CD4-positive, alpha-beta T cell treated with Interleukin-15 for 4 hours (primary cell): Measurements from ENCODE around the gene SPHK1.

Source experiments
- DNase-seq: peaks from one replicate; pipeline ENCODE4 v3.0.0-alpha.2; 2020; ENCODE audit warnings: low spot score

Gene SPHK1

GRCh38 chr17:76407509-76407908 lies 23.1 kb downstream of the SPHK1 start:
- no peak for DNase-seq

DNA sequence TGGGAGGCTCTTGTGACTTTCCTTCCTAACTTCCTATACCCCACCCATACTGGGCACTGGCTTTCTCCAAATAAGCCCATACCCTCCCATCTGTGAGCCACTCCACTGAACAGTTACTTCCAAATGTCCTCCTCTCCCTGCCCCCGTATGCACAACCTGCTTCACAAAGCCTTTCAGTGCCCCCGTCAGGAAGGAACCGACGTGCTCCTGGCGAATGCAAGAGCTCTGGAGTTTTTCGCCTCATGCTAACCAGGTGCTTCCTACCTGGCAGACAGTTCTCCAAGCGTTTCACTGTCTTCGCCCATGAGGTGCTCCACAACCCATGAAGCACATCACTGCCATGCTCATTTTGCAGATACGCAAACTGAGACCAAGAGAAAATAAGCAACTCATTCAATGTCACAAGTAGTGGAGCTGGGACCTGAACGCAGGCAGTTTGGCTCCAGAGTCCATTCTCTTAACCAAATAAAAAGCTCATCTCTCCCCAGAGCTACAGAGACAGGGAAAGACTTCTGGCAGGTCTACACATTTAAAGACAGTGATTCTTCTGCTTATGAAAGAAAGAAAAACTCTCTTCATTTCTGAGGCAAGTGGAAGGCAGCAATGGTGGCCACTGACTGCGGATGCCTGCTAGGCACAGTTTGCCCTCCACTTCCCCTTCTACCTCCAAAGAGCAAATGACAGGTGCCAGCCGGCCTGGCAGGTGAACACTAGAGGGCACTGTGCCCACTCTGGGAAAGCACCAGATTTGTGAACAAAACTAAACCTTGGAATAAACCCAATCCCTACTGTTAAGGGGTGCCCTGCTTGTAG lies 23.8 kb downstream of the SPHK1 start:
- DNase-seq = peak; percentile 72

DNA sequence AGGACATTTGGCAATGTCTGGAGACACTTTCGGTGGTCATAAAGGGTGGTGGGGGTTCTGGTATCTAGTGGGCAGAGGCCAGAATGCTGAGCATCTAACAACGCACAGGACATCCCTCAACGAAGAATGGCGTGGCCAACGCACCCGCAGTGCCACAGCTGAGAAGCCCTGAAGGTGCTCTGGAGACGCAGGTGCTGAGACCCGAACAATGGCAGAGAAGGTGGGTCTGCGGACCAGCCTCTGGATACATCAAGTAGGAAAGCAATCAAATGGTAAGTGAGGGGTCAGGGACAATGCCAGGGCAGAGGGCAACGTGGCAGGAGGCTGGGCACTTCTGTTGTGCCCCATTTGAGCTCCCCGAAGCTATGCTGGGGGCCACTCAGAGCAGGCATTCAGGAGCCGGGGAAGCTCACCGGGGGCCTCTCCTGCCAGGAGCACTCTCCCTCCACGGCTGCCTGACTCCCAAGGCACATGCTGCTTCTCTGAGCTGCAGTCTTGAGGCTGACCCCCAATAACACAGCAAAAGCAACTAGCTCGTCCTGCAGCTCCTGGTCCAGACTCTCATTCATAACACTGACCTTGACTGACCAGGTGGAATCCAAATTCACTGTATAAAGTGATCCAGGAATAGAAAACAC lies 26.0 kb downstream of the SPHK1 start:
- DNase-seq = no peak

DNA sequence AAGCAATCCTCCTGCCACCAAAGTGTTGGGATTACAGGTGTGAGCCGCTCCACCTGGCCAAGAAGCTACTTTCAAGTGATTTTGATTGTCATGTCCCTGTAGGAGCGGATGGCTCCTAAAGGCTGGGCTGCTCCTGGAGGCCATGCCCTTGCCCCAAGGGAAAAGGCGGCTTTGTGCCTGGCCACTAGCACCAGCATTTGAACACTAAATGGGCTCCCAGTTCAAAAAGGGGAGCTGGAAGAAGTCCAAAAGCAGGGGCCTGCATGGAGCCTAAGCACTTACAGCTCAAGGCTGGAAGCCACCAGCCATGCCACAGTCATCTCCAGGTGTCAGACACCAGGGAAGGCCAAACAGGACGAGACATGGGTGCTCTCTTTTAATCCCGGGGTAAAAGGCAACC lies 26.8 kb downstream of the SPHK1 start:
- DNase-seq = no peak

DNA sequence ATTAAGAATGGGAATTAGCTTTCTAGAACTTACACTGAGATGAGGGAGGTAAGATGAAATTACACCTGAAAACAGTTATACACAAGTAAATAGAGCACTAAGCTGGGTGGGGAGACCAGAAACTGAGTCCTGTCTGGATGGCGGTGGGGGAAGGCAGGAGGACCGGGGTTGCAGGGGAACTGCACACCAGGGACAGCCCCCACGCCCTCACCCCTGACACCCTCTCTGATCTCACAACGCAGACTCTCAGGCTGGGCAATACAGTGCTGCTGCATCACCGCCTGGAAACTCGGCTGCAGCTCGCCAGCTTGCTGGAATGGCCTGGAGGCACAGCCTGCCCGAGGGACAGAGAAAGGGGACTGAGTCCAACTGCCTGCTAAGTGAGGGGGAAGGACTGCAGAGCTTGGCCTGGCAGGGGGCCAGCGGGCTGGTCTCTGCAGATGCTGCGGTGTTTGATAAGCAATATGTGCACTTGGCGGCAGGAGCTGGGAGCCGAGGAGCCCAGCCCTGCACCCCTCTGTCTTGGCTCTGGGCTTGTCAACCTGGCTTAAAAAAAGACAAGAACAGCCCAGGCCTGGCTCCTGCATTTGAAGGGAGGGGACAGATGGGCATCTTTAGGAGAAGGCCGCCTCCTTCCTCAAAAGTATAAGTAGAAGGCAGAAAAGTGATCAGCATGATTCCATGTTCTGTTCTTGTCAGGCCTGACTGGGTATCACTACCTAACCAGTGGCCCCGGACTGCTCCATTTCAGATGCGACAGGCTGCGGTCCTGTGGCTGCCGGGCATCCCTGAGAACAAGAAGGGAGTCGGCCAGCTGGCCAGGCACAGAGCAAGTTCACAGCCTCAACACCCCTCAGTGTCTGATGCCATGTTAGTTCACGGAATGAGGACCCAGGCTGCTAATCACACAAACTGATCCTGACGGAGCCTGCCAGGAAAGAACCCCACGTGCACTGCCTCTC lies 30.2 kb downstream of the SPHK1 start:
- DNase-seq = no peak

DNA sequence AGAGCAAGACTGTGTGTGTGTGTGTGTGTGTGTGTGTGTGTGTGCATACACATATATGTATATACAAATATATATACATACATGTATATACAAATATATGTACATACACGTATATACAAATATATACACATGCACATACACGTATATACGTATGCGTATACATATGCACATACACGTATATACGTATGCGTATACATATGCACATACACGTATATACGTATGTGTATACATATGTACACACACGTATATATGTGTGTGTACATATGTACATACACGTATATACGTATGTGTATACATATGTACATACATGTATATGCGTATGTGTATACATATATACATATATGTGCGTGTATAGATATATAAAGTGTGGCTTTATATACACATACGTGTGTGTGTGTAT lies 31.4 kb downstream of the SPHK1 start:
- DNase-seq = no peak

DNA sequence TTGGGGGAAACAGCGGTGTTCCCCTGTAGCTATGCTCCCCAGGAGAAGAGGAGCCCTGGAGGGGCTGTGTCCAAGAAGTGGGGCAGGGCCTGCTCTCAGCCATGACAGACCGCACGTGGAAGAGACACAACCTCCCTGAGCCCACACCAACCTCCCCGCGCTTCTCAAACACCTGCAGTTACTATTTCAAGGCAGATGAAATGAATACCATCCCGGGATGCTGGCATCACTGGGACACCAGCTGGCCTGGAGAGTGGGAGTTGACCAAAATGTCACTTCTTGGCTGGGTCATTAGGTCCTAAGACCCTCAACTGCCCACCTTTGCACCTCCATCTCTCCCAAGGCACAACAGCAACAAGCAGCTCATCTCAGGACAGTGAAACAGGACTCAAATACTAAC lies 32.0 kb downstream of the SPHK1 start:
- DNase-seq = no peak

DNA sequence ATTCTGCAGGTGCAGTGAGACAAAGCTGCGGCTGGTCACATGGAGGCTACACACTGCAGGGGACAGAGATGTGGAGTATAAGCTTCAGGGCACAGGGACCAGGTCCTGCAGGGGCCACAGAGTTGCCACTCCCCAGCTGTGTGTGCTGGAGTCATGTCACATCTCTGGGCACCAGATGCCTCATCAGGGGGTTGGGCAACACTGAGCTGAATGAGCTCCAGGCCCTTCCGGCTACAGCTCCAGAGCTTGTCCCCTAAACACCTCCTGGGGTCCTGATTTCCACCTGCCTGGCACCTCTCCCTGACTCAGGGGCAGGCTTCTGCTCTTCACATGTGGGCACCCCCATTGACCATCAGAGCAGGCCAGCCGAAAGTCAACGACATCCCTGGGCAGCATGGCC lies 32.5 kb downstream of the SPHK1 start:
- no peak for DNase-seq

DNA sequence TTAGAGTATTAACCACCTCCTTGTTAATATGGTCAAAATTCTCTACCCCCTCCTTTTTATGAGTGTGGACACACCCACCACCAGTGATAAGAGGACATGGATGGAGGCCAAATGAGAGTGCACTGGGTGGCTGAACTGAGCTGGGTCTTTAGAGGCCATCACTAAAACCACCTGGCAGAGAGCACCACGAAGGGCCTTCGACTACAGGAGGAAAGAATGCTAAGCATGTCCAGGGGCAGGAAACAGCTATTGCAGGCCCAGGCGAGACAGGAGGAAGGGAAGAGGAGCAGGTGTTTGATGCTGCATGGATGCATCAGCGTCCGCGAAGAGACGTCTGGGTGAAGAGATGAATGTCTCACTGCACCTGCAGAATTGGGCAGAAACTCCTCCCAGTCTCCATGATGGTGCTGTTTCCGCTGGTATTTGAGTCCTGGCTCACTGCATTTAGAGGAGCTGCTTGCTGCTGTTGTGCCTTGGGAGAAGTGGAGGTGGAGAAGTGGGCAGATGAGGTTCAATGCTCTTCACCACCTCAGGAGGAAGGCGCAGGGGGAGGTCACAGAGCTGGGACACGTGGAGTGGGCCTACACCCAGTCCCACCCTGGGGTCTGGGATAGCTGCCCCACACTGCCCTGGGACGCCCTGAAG lies 33.2 kb downstream of the SPHK1 start:
- DNase-seq = no peak

- no peak for DNase-seq
Measured at GRCh38 chr17:76419576-76420260, 35.3 kb downstream of the SPHK1 start.

DNA sequence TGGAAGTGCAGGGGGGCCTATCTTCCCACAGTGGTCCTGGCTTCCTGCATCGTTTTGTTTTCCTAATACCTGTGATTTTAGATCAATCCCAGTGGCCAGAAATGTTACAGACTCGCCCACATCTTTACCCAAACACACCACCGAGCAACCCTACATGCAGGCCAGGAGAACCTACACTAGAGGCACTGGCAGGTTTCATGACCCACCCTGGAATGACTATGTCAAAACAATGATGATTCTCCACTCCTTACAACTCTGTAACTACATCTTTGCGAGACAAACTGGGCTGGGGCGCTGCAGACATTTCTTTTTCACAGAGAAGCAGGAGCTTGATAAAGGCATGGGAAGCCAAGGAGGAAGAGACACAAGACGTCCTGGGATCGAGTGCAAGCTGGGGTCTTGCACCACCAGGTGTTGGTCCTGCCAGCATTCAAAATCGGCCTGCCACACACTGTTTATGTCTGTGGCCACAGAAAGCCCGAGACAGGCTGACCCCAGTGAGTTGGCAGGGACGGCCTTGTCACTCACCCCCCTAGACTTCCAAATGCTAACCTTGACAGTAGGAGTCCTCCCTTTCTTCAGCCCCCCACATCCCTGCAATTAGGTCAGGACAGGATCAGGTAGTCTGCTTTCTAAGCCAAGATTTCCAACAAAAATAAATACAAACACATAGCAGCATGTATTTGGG lies 36.1 kb downstream of the SPHK1 start:
- DNase-seq = no peak

DNA sequence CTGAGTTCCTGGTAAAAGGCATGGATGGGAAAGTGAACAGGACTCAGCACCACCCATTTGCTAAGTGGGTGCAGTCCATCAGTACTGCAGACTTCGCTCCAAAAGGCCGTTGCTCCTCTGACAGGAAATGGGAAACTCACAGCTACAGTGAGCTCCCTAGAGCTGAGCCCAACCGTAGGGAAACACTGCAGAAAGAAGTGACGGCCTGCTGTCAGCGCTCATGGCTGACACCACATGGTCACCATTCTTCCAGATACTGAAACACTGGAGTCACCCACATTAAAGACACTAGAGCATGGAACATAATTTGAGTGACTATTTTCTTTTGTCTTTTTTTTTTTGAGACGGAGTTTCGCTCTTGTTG lies 36.6 kb downstream of the SPHK1 start:
- no peak for DNase-seq

GRCh38 chr17:76422406-76422805 lies 38.0 kb downstream of the SPHK1 start:
- no peak for DNase-seq

DNA sequence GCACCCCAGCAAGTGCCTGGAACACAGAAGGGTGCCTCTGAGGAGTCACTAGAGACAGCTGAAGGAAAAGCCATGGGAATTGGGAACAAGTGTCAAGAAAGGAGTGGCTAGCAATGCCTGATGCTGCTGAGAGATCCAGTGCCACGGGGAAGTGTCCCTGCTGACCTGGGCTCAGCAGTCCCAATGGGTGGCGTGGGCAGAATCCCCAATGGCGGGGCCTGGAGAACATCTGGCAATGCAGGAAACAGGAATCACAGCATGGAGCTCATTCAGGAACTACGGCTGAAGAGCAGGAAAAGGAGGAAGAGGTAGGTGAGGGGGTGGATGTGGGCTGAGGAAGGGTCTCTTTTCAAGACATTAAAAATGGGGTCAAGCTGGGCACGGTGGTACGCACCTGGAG lies 38.5 kb downstream of the SPHK1 start:
- no peak for DNase-seq

- DNase-seq = no peak
Measured at GRCh38 chr17:76426853-76427252, 42.4 kb downstream of the SPHK1 start.

DNA sequence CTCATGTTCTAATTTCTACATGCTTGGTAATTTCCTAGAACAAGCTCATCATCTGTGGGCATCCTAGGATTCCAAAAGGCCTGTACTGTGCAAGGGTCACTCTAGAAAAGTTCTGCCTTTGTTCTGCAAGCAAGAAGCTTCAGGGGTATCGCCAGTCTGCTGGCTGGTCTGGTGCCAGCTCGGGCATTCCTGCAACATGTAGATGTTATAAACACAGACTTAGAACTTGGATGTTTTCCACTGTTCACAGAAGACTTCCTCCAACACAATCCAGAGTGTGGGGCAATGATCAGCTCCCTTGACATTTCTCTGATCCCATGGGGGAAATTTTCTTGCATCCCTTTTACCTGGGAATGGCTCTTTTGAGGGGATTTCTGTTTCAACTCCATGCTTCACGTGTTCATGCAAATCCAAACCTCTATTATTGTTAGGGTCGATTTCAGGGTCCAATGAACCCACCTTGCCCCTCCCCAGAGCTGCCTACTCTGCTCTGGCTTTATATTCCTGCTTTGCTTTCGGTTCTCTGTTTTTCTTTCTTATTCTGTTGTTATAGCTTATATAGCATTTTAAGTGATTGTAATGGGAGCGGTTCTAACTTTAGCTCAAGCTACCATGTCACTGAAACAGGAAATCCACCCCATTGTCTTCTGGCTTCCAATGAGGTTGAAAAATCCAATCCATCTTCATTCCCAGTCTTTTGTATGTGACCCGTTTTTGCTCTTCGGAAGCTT lies 43.3 kb downstream of the SPHK1 start:
- no peak for DNase-seq

DNA sequence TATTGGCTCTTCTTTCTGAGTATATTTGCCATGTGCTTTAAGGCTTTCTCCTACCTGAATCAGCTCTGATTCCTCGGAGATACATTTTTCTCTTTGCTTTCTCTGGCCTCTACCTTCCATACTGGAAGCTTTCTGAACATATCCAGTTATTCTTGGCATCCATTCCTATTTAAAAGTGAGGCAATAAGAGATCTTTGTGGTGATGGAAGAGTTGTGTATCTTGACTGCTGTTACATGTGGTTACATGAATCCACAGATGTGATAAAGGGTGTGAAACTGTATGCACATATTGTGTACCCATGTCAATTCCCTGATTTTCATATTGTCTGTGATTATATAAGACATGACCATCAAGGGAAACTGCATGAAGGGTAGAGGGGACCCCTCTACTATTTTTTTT lies 44.1 kb downstream of the SPHK1 start:
- DNase-seq = no peak

DNA sequence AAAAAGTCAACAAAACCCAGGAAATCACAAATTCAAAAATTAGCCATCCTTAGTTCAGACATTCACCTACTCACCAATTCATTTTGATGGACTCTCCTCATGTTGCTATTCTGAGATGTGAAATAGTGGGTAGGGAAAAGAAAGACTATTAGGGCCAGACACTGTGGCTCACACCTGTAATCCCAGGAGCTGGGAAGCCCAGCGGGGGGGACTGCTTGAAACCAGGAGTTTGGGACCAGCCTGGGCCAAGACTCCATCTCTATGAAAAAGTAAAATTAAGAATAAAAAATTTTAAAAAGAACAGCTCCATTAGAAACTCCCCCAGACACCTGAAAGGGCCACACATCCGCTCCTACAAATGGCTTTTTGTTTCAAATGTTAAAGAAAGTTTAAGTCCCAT lies 47.1 kb downstream of the SPHK1 start:
- DNase-seq = no peak

GRCh38 chr17:76432004-76432403 lies 47.6 kb downstream of the SPHK1 start:
- no peak for DNase-seq

GRCh38 chr17:76432712-76433336 lies 48.4 kb downstream of the SPHK1 start:
- no peak for DNase-seq
